CMK (cell line): ENCODE results near the gene TUBB1.

ENCODE experiments used
- DNase-seq: peaks from one replicate; pipeline ENCODE4 v3.0.0-alpha.2; 2010; ENCODE audit warnings: low read depth

The TUBB1 gene

DNA sequence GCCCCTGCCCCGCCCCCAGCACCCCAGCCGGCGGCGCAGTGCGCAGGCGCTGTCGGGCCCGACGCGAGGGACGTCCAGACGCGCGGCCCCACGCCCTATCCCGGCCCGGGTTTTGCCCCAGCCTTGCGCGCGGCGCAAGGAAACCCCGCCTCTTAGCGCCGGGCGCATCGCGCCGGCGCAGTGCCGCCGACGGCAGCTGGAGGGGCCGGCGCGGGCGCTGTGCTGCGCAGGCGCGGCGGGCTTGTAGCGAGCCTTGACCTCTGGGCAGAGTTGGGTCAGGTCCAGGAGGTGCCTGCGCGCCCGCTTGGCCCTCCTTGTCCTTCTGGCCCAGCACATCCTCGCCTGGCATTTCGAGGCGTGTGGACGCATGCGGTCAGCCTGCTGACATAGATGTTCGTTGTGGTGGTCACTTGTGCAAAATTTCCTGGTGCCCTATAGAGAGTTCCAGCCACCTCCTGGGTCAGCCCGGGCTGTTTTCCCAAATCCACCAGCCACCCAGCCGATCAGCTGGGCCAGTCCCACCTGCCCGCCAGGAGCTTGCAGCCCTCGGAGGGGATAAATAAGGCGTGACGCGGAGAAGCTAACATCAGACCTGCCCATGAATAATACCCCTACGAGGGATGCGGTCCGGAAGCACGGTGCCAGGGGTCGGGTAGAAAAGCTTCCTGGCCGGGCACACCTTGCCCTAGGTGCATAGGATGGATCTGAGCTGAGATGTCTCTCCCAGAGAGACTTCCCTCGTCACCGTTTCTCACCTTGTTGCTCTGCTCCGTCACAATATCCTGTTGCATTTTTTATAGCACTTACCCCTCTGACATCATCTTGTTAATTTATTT is 23.8 kb downstream of the TUBB1 start:
- peak; percentile 83 for DNase-seq

DNA sequence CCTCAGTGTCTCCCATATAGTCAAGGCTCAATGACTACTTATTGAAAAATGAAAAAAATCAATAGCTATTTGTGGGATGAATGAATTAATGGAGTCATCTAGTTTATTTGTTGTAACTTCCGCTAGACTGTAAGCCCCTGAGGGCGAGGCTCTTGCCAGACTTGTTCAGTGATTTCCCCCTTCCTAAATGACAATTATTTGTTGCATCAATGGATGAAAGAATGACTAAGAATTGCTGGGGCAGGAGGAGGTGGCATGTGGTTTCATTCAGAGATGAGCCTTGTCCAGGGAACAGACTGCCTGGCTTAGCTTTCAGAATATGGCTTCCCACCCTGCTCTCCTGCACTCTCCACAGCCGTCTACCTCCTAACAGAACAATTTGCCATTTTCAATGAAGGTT is 24.5 kb downstream of the TUBB1 start:
- no peak for DNase-seq

DNA sequence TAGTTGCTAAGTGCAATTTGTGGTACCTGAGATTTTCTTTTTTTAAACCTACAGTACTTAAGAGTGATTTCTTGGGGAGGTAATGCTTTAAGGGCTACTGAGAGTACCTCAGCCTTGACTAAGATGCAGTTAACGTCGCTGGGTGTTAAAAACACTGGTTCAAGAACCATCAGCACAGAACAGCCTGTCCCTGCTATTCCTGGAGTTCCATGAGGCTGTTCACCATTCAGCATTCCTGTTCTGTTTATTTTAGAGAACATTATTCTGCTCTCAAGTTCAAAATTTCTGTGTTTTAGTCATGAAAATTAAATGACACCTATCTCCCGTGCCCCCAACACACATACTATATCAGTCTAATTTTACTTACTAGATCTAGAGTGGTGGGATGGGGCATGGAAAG is 25.1 kb downstream of the TUBB1 start:
- no peak for DNase-seq

DNA sequence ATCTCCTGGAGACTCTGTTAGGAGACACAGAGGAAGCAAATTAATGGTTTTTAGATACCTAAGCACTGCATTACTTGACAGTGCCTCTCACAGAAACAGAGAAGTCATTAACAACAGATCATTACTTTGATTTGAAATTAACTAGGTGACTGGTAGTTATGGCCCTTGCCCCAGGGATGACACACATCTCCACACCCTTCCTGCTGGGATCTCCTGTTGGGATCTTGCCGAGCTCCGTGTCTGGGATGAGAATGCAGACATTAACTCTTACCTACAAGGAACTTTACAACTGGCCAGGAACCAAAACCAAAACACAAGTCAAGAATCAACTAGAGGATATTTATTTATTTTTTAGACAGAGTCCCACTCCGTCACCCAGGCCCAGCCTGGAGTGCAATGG is 25.6 kb downstream of the TUBB1 start:
- DNase-seq, result no peak

DNA sequence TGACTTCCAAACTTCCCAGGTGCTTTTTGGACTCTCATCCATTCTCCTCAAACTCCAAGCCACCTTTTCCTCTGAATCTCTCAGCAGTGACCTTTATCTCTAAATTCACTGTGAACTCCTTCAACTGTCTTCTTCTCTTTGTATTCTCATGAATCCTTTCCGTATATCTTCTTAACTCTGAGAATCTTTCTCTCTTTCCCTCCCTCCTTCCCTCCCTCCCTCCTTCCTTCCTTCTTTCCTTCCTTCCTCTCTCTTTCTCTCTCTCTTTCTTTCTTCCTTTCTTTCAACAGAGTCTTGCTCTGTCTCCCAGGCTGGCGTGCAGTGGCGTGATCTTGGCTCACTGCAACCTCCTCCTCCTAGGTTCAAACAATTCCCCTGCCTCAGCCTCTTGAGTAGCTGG is 27.6 kb downstream of the TUBB1 start:
- no peak for DNase-seq

DNA sequence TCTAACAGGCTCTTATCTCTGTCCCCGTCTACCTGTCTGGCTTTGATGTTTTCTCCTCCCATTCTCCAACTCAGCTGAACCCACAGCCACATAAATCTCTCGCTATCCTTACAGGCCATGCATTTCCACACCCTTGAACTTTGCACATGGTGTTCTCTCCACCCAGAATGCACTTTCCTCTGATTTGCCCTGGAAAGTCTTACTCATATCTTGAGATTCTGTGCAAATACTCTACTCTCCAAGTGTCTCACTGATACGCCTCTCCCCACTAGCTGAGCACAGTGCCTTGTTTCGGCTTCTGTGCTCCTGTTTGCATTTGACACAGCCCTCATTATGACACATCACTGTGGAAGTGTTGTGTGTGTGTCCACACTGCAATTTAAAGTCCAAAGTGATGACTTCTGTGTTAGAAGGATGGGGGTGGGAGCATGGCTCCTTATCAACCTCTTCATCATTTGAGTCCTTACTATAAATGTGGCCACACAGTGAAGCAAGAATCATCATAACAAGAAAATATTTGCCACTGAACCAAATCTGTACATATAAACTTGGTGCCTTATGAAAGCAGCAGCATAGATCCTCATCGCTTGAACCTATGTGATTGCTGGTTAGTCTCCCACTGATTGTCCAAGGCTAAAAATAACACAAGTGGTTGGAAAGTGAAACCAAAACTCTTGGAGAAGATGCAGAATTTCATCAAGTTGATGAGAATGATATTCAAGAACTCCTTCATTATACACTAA is 28.9 kb downstream of the TUBB1 start:
- DNase-seq, result no peak

DNA sequence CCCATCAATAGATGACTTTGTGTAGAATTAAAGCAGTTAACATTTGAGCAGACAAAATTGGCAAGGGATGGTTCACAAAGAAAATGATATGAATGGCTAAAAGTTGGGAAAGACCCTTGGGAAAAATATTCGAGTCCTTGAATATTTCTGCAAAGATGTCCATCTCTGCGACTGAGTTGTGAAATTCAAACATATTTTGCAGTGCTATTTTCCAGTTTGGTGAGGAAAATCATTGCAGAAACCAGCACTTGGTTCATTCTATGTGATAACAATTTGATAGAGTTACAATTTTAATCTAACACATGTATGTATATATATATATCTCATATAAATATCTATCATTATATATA is 29.4 kb downstream of the TUBB1 start:
- DNase-seq, result no peak

DNA sequence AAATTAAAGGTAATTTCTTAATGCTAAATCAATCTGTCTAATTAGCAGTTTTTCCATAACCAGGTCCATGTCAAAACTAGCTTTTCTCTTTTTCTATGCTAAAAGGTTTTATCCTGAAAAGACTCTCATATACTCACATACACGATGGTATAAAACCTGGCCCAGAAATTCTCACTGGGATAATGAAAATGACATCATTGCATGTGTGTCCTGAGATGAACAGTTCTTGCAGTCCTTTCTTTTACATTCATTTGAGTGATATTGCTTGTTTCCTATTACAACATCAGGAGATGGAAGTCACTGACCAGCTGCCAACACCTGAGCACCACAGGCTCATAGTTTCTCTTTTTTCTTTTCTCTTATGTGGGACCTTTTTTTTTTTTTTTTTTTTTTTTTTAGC is 31.2 kb downstream of the TUBB1 start:
- DNase-seq, result no peak

DNA sequence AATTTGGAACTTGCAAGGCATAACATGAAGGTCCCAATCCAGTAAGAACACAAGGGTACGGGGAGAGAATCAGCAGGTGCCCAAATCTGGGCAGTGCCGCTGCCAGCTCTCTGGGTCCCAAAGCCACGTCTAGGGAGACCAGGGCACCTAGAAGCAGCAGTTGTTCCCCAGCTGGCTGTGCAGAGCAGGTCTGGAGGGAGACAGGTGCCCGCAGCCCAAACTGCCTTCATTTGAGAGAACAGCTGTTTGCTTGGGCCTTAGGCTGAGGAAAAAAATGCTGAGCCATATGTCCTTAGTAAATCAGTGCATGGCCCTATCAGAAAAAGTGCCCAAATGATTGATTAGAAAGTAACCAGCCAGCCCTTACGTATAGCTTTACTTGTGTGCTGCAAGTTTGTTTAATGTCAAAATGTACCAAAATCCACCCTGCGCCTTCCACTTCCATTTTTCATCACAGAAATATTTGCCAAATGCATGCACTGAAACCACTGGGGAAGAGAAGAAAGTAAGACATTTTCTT is 32.5 kb downstream of the TUBB1 start:
- no peak for DNase-seq

DNA sequence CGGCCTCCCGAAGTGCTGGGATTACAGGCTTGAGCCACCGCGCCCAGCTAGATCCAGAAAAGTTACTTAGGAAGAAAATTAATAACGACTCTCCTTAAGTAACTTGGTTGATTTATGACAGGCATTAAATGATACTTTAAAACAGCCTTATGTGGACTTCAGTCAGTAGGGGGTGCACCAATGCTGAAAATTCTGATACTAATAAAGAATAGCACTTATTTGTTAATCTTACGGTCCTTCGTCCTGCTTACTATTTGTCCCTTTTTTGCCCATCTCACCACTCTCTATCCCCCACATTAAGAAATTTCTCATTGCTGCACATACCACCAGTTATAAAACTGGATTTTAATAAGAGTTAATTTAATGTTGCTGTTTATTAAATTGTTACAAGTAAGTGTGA is 36.1 kb downstream of the TUBB1 start:
- DNase-seq, result no peak

DNA sequence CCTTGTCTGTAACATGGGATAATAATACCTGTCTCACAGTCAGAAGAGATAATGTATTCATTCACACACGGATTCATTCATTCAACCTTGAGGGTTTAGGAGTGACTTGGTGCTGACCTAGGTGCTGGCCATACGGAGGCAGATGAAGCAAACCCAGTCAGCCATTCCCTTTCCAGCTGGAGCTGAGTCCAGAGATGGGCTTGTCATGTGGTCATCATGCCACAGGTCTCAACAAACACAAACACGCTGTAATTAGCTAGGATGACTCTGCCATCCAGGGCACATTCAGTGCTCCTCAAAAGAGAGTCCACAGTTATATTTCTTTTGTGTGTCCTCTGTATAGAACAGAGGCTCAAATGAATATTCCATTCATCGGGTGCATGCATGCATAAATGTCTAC is 42.9 kb downstream of the TUBB1 start:
- no peak for DNase-seq

DNA sequence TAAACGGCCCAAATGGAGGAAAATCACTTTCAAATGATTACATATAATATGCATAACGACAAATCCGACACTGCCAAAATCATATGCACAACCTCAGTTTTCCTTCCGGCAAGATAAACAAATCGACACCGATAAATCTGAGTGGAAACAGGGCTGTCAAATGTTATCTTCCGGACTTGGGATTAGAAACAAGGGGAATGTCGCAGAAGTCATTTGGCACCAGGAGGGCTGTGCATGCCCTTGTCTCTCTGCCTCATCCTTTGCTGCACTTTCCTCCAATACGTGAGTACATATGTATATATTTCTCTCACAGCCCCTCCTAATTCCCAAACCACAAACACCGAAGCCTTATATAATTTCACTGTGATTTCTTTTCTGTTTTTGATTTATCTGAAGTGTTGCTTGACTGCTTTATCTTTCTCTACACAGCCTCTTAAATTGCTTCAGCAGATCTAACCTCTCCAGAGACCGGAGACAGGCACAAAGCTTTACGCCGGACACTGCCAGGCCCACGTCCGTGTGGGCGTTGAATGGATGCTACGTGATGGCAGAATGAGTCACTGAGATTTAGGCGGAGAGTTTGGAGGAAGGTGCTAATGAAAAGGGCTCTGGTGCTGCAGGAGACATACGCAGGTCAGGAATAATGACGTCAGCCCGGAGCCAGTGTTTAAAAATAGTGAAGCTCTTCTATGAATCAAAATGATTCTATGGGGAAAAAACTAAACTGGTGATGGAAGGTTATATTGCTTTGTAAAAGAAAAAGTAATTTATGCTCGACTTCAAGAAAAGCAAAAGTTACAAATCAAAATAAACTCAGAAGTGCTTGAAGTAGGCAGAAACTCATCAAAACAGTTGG is 44.4 kb downstream of the TUBB1 start:
- DNase-seq, result no peak

DNA sequence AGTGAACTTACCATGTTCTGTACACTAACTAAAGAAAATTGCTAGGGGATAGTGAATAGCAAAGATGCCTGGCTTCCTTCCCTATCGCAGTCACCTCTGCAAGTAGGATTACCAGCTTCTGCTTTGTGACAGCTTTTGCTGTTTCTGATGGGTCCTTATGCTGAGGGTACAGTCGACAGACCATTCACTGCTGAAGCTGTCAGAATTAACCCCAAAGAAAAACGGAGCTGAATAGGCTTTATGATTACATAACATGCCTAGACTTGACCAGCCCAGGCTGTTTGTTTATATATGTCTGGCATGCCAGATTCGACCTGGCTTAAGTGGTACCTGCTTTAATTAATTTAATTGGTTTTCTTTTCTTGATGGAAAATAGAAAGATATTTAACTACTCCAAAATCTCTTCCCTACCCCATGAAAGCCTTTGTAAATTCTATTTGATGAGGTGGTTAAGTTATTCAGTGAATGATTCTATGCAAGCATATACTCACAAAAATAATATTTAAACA is 45.0 kb downstream of the TUBB1 start:
- DNase-seq, result no peak

DNA sequence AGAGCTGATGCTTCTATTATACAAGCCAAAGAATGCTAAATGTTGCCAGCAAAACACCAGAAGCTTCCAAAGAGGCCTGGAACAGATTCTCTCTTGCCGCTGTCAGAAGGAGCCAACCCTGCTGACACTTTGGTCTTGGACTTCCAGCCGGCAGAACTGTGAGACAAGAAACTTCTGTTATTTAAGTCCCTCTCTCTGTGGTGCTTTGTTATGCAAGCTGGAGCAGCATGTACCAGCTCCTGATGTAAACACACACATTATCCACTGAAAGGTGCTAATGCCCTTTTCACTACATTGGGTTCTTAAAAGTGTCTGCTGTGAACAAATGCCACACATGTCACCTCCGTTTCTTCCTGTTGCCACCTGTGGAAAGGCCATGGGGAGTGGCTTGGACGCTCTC is 49.3 kb downstream of the TUBB1 start:
- no peak for DNase-seq

DNA sequence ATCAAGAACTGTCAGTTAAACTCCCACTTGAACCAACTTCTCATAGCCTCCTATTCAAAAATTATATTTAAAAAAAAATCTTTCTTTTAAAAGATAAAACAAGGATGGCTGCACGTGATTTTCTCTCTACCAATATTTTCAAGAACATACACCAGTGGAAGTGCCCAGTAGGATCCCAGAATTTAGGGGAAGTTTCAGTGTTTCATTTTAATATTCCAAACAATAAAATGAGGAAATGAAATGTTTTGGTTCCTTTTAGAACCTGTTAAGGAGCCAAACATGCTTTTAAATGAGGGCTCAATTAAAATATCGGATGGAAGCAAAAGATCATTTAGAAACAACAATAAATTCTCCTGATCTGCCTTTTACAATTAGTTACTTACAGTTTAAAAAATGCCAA is 49.8 kb downstream of the TUBB1 start:
- DNase-seq, result no peak

DNA sequence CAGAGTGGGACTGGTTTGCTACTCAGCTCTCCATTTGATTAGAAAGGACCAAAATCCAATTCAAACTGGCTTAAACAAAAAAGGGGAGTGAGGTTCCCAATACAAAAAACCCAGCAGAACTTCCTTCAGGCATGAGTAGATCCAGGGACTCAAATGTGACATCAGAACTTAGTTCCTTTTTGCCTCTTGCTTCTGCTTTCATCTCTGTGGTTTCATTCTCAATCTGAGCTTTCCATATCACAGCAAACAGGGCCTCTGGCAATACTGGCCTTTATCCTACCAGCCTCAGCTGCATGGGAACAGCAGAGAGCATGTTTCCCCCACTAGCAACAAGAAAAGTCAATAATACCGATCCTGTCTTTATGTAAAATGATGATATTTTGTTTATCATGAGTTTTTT is 52.0 kb downstream of the TUBB1 start:
- no peak for DNase-seq

DNA sequence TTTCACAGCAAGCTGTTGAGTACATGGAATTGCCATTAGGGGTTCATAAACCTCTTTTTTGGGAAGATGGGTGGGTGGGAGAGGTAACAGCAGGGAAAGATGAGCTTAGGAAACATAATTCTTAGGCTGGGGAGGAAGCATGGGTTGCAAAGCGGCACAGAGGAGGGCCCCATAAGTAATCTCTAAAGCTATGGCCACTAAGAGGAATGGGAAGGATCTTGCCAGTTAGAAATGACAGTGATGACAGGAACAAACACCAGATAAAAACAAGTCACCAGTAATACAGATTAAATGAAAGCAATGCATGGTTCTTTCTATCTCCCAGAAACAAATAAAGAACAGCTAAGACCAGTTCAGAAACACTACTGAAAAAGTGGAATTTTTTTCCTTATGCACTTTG is 54.4 kb downstream of the TUBB1 start:
- no peak for DNase-seq

DNA sequence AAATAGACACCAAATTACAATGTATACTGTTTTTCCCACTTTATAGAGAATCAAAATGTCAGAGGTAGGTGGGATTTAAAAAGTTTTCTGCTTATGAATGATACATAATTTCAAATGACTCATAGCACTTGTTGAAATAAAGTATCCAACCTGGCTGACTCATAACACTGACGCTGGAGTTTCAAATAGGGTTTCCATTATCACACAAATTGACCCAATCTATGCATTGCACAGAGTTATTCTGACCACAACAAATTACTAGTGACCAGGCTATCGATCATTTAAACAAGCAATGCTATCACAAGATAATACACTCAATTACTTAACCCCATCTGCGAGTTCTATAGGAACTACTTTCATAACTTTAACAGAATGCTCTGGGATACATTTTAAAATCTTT is 55.2 kb downstream of the TUBB1 start:
- DNase-seq, result no peak

DNA sequence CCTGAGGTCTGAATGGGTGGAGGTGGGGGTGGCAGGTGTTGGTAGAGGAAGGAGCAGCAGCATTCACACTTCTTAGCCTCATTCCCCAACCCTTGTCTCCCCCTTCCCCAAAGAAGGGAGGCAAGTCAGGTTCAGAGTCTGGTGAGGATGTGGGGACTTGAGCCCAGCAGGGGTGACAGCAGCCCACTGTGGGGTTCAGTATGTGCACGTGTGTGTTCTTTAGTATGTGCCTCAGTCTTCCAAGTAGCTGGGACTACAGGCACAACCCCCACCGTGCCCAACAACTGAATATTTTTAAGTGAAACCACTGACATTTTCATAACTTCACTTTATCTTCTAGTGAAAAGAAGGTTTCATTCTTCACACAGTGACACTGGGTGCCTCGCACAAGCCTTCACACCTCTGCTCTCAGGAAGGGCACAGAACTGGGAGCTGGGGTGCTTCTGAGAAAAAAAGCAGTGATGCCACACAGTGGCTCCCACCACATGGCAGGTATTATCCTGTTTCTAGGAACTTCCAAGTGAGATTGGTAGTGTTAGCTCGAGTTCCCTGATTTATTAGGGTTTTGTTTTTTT is 56.8 kb downstream of the TUBB1 start:
- DNase-seq, result no peak
